Measurements from ENCODE around the gene BCAR3. TPM values are rescaled to one million over a fixed set of nuclear protein-coding genes. Genes with fewer than 3 reads are reported as not detected.
A peak's percentile ranks its signal among the peaks of the same experiment; 100 is the strongest.

BCAR3 gene
- total RNA-seq, 1 donor from 2014 or later: 18.5 TPM

- intact Hi-C loops (cut with DNase I): no loop called here
- peak; percentile 73 for DNase-seq
- peak; percentile 82 for ATAC-seq (ENCODE audit: poor library complexity)
These were observed 67.7 kb downstream of the BCAR3 start for GRCh38 chr1:93613898-93614297.

DNA sequence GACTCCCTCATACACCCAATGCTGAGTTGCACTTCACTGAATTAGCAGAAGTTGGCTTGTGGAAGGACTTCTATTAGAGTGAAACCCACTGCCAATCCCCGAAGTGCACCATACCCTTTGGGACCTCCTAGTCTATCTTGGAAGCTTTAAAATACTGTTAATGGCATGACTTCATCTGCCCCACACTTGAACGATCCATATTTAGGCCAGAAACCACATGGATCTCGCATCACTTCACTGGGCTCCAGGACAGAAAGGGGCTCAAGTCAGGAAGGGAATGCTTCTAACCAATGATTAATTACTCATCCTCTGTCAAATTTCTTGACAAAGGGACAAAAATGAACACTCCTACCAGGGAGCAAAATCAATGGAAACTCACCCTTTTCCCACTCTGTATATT lies 69.1 kb downstream of the BCAR3 start:
- DNase-seq: no peak
- intact Hi-C loops (cut with DNase I): no loop called here
- ATAC-seq (ENCODE audit: poor library complexity): no peak

- no peak for DNase-seq
- intact Hi-C loops (cut with DNase I): no loop called here
- ATAC-seq (ENCODE audit: poor library complexity): no peak
These were observed 70.0 kb downstream of the BCAR3 start for GRCh38 chr1:93611668-93612067.

GRCh38 chr1:93609536-93609935 lies 72.1 kb downstream of the BCAR3 start:
- intact Hi-C loops (cut with DNase I): no loop called here
- DNase-seq (no peak), ATAC-seq (ENCODE audit: poor library complexity) (no peak)

GRCh38 chr1:93608187-93609109 lies 73.2 kb downstream of the BCAR3 start:
- ATAC-seq (ENCODE audit: poor library complexity) (peak; percentile 60), DNase-seq (no peak)
- intact Hi-C loops (cut with DNase I): no loop called here

DNA sequence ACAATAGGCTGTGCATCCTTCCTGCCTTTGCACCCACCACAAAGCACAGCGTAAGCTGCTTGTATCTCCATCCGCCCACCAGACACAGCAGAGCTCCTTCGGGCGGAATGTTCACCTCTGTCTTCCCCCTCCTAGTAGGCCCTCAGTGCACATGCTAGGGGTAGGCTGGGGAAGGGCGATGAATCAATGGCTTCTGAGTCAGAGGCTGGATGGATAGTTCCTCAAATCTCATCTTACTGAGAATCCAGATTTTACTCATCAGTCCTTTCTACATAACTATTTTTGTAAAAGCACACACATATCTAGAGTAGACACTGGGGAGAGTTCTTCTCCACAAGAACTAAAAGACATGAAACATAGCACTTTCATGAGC lies 73.8 kb downstream of the BCAR3 start:
- intact Hi-C loops (cut with DNase I): no loop called here
- ATAC-seq (ENCODE audit: poor library complexity) (no peak), DNase-seq (no peak)

GRCh38 chr1:93605812-93606512 lies 75.7 kb downstream of the BCAR3 start:
- intact Hi-C loops (cut with DNase I): no loop called here

GRCh38 chr1:93605026-93605568 lies 76.5 kb downstream of the BCAR3 start:
- DNase-seq (no peak), ATAC-seq (ENCODE audit: poor library complexity) (no peak)
- intact Hi-C loops (cut with DNase I): no loop called here

More at GRCh38 chr1:93605812-93606512, 75.7 kb downstream of the BCAR3 start:
- DNase-seq (no peak), ATAC-seq (ENCODE audit: poor library complexity) (no peak)

- no peak for ATAC-seq (ENCODE audit: poor library complexity)
These were observed 77.2 kb downstream of the BCAR3 start for GRCh38 chr1:93604411-93604810.

GRCh38 chr1:93603601-93604000 lies 78.0 kb downstream of the BCAR3 start:
- DNase-seq (no peak), ATAC-seq (ENCODE audit: poor library complexity) (no peak)
- intact Hi-C loops (cut with DNase I): no loop called here

More at GRCh38 chr1:93604411-93604810, 77.2 kb downstream of the BCAR3 start:
- intact Hi-C loops (cut with DNase I): no loop called here
- no peak for DNase-seq

- DNase-seq (no peak), ATAC-seq (ENCODE audit: poor library complexity) (no peak)
- intact Hi-C loops (cut with DNase I): no loop called here
These were observed 78.5 kb downstream of the BCAR3 start for GRCh38 chr1:93603106-93603505.

GRCh38 chr1:93602101-93602500 lies 79.5 kb downstream of the BCAR3 start:
- no peak for DNase-seq
- intact Hi-C loops (cut with DNase I): no loop called here
- ATAC-seq (ENCODE audit: poor library complexity): no peak

DNA sequence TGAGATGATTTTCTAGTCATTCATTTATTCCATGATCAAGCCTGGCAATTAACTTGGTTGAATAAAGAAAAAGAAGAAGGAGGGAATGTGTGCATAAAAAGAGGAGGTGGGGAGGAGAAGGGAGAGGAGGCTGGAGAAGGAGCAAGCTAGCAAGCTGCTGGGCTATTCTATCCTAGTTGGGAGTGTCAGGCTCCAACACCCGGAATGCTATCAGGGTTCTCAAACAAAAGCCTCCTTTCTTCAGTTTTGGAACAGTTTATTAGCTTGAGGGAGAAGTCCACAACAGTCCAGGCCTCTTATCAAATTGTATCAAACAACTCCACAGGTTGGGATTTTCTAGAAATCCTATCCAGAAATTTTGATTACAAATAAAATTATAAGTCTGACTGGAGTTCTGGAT lies 80.0 kb downstream of the BCAR3 start:
- intact Hi-C loops (cut with DNase I): no loop called here
- no peak for DNase-seq
- ATAC-seq (ENCODE audit: poor library complexity): no peak

DNA sequence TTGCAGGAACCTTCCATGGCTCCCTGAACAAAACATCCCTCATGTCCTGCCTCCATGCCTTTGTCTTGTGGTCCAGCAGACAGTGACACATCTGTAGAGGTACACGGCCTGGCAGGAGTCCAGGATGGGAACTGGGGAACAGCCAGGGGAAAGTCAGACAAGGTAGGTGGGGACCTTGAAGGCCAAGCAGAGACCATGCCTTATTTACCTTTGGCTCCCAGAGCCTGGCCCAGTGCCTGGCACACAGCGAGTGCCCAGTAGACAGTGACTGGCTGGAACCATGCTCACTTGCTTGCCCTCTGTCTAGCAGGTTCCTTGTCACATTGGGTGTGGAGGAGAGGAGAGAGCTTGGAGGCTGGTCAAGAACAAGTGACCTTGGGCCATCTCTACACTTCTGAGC lies 81.0 kb downstream of the BCAR3 start:
- ATAC-seq (ENCODE audit: poor library complexity): peak; percentile 14
- DNase-seq: no peak
- intact Hi-C loops (cut with DNase I): no loop called here

DNA sequence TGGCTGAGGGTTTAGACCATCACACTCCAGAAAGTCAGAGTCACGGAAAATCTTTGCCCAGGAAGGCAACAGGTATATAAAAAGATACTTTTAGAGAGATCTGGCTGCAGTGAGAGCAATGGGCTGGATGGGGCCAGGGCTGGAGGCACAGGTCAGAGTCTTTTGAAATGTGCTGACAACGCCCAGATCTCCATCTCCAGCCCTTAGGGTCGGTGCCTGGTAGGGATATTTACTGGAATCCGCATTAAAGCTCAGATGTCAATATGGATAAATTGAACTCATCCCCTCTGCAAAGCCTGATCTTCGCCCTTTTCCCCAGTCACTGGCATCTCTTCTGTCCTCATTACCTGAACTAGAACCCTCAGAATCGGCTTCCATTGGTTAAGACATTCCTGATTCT lies 82.2 kb downstream of the BCAR3 start:
- DNase-seq (no peak), ATAC-seq (ENCODE audit: poor library complexity) (no peak)
- intact Hi-C loops (cut with DNase I): no loop called here

DNA sequence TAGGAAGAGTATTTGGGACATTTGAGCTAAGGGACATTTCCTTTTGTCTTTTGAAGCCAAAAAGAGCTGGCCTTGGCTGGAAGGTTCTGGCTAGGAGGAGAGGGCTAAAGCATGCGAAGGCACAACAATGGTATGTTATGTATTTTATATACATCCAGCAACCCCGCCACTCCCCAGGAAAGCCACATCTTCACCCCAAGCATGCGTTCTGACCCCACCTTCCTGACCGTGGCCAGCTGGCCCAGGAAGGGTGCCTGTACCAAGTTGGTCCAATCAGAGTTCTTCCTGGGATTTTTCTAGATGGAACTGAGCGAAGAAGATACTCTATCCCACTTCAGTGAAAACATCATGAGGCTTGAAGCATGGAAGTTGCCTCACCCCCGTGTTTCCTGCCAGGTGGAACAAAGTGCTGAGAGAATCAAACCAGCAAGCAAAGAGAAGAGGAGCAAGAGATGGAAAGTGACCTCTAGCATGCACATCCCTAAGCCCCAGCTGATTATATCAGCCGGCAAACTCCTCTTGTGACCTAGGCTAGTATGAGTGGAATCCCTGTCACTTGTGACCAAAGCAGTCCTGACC lies 82.7 kb downstream of the BCAR3 start:
- intact Hi-C loops (cut with DNase I): no loop called here
- ATAC-seq (ENCODE audit: poor library complexity) (no peak), DNase-seq (no peak)

DNA sequence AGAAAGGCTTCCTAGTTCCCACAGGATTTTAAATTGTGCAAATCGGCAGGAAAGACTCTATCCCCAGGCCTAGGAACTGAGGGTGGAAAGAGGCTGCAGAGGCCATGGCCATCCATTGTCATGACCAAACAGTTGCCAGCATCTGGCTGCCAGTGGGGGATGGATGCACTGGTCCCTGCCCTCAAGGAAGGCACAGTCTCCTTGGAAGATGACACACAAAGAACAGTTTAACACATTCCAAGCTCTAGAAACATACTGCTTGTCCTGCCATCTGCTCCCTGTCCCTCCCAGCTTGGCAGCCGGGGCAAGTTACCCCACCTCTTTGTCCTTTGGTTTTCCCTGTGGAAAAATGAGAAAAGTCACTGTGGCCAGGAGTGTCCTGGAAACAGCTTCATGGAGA lies 83.2 kb downstream of the BCAR3 start:
- ATAC-seq (ENCODE audit: poor library complexity): no peak
- intact Hi-C loops (cut with DNase I): no loop called here

GRCh38 chr1:93597709-93598108 lies 83.9 kb downstream of the BCAR3 start:
- ATAC-seq (ENCODE audit: poor library complexity) (peak; percentile 76), DNase-seq (peak; percentile 63)

More for the DNA sequence above, 83.2 kb downstream of the BCAR3 start:
- no peak for DNase-seq

DNA sequence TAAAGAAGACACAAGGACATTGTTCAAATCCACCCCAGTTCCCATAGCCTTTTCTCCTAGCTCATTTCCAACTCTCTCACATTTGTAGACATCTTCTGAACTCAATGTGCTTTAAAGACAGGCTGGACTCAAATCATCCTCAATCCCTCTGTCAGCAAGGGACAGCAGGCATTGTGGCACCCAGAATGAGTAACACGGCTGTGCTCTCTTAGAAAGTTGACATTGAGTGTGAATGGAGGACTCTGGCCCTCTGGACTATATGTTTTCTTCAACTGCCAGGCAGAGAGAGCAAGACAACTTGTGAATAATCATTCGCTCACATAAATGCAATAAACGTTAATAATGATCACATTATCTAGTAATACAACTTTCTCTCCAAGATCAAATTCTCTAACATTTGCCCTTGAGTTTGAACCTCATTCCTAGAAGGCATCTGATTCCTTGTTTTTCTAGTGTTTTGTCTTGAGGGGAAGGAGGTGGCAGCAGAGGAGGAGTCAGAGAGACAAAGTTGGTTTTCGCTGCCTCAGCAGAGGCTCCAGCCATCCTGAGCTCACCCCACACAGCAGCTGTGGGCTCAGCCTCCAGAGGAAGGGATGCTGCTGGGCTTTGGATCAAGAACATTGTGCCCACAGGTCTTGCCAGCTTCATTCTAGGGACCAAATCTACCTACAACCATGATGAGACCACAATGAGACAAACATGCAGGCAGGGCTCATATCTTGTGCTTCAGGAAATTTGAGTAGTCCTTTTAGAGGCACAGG lies 85.1 kb downstream of the BCAR3 start:
- intact Hi-C loops (cut with DNase I): no loop called here
- no peak for ATAC-seq (ENCODE audit: poor library complexity)
- no peak for DNase-seq

More at GRCh38 chr1:93597709-93598108, 83.9 kb downstream of the BCAR3 start:
- intact Hi-C loops (cut with DNase I): no loop called here
